Endothelial cell (in vitro differentiated cells): ENCODE results near the gene PLET1. TPM values are rescaled to one million over a fixed set of nuclear protein-coding genes. Genes with fewer than 3 reads are reported as not detected.

Experiments
- DNase-seq: peaks from one replicate; pipeline ENCODE4 v3.0.0; 2021; ENCODE audit warnings: low spot score
- H3K27ac Mint-ChIP-seq: one replicate; pipeline ENCODE4 v1.8.0; 2021; ENCODE audit warnings: mixed read lengths, inconsistent platforms; ENCODE audit not compliant: unreplicated experiment
- H3K27me3 Mint-ChIP-seq: one replicate; pipeline ENCODE4 v1.8.0; 2021; ENCODE audit warnings: mild to moderate bottlenecking, moderate library complexity, mixed read lengths, inconsistent platforms; ENCODE audit not compliant: unreplicated experiment
- H3K36me3 Mint-ChIP-seq: one replicate; pipeline ENCODE4 v1.8.0; 2021; ENCODE audit warnings: mild to moderate bottlenecking, low read depth, mixed read lengths, inconsistent platforms; ENCODE audit not compliant: unreplicated experiment
- H3K4me1 Mint-ChIP-seq: one replicate; pipeline ENCODE4 v1.8.0; 2021; ENCODE audit warnings: mild to moderate bottlenecking, mixed read lengths, inconsistent platforms; ENCODE audit not compliant: unreplicated experiment
- H3K4me3 Mint-ChIP-seq: one replicate; pipeline ENCODE4 v1.8.0; 2021; ENCODE audit warnings: mild to moderate bottlenecking, mixed read lengths, inconsistent platforms; ENCODE audit not compliant: unreplicated experiment
- H3K9me3 Mint-ChIP-seq: one replicate; pipeline ENCODE4 v1.8.0; 2021; ENCODE audit warnings: mixed read lengths, inconsistent platforms; ENCODE audit not compliant: unreplicated experiment
- total RNA-seq: library from RNA; stranded (reverse); fragmentation: NEBNext Ultra II Directional; extraction: Animal tissue kit (Norgen Biotek cat#: 25700); gene quantifications from one replicate; pipeline ENCODE4 v1.2.1, GENCODE V29; 2021; ENCODE audit not compliant: unreplicated experiment
- TF ChIP-seq, protein P1 (sequence below): fragments of 200-600 bp; sonication (generic); IDR thresholded peaks from one replicate; pipeline ENCODE4 v1.5.0; 2021; ENCODE audit warnings: antibody characterized with exemption; ENCODE audit not compliant: unreplicated experiment

PLET1 gene
- total RNA-seq, 1 donor from 2014 or later: not detected

DNA sequence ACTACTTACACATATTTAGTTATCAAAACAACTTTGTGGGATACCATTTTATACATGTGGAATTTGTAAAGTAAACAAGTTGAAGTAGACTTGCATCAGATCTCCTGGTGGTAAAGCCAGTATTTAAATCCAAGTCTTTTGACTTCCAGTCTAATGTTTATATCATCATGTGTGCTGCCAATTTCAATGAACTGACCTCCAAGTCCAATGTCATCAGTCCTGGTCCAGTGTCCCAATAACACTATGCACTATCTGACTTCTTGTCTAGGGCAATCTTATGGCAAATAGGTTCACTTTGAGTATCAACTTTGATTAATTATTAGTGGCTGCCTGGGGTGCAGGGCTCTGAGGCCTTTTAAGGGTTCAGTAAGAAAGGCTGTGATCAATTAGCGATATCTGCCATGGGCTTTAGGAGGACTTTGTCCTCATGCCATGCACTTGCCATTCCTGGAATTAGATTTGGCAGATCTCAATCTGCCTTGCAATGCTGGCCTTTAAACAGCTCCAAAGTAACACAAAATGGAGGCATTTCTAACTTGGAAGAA, 44.0 kb downstream of the PLET1 start:
- TF ChIP-seq, protein P1, sequence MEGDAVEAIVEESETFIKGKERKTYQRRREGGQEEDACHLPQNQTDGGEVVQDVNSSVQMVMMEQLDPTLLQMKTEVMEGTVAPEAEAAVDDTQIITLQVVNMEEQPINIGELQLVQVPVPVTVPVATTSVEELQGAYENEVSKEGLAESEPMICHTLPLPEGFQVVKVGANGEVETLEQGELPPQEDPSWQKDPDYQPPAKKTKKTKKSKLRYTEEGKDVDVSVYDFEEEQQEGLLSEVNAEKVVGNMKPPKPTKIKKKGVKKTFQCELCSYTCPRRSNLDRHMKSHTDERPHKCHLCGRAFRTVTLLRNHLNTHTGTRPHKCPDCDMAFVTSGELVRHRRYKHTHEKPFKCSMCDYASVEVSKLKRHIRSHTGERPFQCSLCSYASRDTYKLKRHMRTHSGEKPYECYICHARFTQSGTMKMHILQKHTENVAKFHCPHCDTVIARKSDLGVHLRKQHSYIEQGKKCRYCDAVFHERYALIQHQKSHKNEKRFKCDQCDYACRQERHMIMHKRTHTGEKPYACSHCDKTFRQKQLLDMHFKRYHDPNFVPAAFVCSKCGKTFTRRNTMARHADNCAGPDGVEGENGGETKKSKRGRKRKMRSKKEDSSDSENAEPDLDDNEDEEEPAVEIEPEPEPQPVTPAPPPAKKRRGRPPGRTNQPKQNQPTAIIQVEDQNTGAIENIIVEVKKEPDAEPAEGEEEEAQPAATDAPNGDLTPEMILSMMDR: no peak

GRCh38 chr11:112215621-112216020, 45.0 kb downstream of the PLET1 start:
- TF ChIP-seq, protein P1: no peak
- Mint-ChIP-seq H3K4me3 (no peak overlapping the region), H3K9me3 (no peaks in the 10 kb centered on the region), H3K27ac (no peak overlapping the region), H3K4me1 (peaks cover under 1% of the 10 kb centered on the region), H3K27me3 (no peaks in the 10 kb centered on the region), H3K36me3 (no peaks in the 10 kb centered on the region)
- DNase-seq: no peak

More for the DNA sequence above, 44.0 kb downstream of the PLET1 start:
- no peaks in the 10 kb centered on the region for H3K27me3 Mint-ChIP-seq
- no peak overlapping the region for H3K4me3 Mint-ChIP-seq
- no peaks in the 10 kb centered on the region for H3K36me3 Mint-ChIP-seq
- no peak overlapping the region for H3K27ac Mint-ChIP-seq
- DNase-seq: no peak
- H3K9me3 Mint-ChIP-seq: no peaks in the 10 kb centered on the region
- peaks cover 7% of the 10 kb centered on the region for H3K4me1 Mint-ChIP-seq

DNA sequence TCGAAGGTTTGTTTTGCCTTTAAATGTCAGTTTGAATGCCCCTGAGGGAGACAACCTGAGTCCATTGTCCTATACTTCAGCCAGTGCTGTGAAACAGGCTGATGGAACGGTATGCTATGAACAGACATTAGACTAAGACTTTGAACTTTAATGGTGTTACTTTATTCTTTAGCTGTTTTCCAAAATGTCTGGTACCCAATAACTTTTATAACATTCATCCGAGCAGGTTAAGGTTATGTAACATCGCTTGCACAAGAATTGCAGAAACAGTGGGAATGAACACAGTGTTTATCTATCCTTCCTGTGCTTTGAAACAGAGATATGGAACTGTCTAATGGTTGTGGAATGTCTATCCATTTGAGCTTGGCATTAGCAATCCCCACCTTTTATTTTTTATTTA, 46.9 kb downstream of the PLET1 start:
- Mint-ChIP-seq H3K4me3 (no peak overlapping the region), H3K9me3 (no peaks in the 10 kb centered on the region), H3K36me3 (no peaks in the 10 kb centered on the region), H3K27me3 (no peaks in the 10 kb centered on the region), H3K27ac (no peak overlapping the region), H3K4me1 (no peaks in the 10 kb centered on the region)
- DNase-seq: no peak
- TF ChIP-seq, protein P1: no peak

- no peak for DNase-seq
- Mint-ChIP-seq H3K4me3 (no peak overlapping the region), H3K36me3 (no peaks in the 10 kb centered on the region), H3K4me1 (no peaks in the 10 kb centered on the region), H3K27me3 (no peaks in the 10 kb centered on the region), H3K9me3 (no peaks in the 10 kb centered on the region), H3K27ac (no peak overlapping the region)
- TF ChIP-seq, protein P1: no peak
These were observed 48.0 kb downstream of the PLET1 start for GRCh38 chr11:112212710-112213109.

GRCh38 chr11:112212290-112212689, 48.4 kb downstream of the PLET1 start:
- DNase-seq: no peak

More at GRCh38 chr11:112212290-112212689, 48.4 kb downstream of the PLET1 start:
- Mint-ChIP-seq H3K27me3 (no peaks in the 10 kb centered on the region), H3K36me3 (no peaks in the 10 kb centered on the region), H3K9me3 (no peaks in the 10 kb centered on the region), H3K4me1 (no peaks in the 10 kb centered on the region), H3K27ac (no peak overlapping the region), H3K4me3 (no peak overlapping the region)
- TF ChIP-seq, protein P1: no peak
